NOMO-1 treated with DMSO at 0.1 percent for 48 hours (cell line): ENCODE measurements around the gene HECTD4.
"Not testable (repeated sequence)": the region's sequence is repeated elsewhere in the genome, so short reads cannot be mapped to it uniquely, and the experiment has no call there.

Source experiments
- DNase-seq: peaks from one replicate; lab custom pipeline; 2025; ENCODE audit not compliant: unreplicated experiment; lab: John Stamatoyannopoulos, UW

HECTD4 gene

GRCh38 chr12:112164011-112164660, 218.1 kb downstream of the HECTD4 start:
- DNase-seq, result no peak

DNA sequence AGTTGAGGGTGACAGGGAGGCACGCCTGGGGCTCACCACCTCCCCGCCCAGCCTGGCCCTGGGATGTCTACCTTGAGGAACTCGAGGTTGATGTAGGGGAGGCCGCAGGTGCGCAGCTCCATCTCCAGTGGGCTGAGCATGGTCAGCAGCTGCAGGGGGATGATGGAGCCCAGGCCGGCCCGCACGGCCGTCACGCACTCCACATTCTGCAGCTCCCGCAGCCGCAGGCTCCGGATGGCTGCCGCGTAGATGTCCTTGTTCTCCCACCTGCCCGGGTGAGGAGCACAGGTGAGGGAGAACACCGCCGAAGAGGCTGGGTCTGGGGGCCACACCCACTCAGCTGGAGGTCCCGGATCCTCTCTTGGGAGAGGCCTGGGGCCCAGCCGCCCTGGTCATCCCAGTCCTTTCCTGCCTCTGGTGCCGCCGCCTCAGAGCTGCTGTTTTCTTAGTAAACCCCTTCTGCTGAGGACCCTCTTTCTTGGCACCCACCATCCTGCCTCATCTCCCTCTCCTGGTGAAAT, 218.7 kb downstream of the HECTD4 start:
- no peak for DNase-seq

- no peak for DNase-seq
Observed at GRCh38 chr12:112163056-112163455, 219.2 kb downstream of the HECTD4 start.

DNA sequence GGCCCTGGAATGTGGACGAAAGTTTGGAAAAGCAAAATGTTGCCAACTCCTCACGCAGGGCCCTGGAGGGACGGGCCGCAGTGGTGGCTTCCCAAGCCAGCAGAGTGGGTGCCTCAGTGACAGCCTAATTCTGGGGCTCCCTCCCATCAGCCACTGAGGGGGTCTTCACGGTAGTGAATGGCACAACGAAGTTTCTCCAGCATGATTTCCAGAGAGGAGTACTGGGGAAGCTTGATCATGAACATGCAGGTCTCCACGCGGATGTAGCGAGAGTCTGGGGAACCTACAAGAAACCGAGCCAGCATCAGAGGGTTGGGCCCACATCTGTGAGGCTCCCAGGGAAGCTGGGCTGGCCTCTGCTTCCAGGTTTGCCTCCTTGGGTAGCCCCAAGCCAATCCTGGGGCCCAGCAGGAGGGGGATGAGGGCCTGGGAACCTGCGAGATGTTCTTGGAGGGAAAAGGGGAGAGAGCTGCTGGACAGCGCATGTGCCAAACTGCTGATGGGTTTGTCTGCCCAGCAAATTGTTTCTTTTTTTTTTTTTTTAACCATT, 219.9 kb downstream of the HECTD4 start:
- DNase-seq, result no peak

DNA sequence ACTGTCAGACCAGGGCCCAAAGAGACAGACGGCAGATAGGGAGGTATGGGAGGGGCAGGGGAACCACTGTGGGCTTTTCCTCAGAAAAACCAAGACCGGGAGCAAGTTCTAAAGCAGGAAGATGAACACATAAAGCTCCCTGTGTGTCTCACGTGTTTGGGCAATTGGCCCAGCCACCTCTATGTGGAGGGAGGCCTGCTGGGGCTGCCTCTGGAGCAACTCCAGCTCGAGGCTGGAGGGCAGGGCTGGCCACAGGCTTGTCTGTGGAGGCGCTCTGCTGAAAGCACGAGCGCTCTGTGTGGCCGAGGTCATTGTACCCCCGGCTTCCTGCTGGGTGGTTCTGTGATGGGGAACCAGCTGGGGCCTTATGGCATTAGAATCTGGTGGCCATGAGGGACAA, 220.5 kb downstream of the HECTD4 start:
- DNase-seq, result no peak

- no peak for DNase-seq
Observed at GRCh38 chr12:112160611-112161010, 221.6 kb downstream of the HECTD4 start.

GRCh38 chr12:112159146-112159541, 223.1 kb downstream of the HECTD4 start:
- DNase-seq, result no peak

DNA sequence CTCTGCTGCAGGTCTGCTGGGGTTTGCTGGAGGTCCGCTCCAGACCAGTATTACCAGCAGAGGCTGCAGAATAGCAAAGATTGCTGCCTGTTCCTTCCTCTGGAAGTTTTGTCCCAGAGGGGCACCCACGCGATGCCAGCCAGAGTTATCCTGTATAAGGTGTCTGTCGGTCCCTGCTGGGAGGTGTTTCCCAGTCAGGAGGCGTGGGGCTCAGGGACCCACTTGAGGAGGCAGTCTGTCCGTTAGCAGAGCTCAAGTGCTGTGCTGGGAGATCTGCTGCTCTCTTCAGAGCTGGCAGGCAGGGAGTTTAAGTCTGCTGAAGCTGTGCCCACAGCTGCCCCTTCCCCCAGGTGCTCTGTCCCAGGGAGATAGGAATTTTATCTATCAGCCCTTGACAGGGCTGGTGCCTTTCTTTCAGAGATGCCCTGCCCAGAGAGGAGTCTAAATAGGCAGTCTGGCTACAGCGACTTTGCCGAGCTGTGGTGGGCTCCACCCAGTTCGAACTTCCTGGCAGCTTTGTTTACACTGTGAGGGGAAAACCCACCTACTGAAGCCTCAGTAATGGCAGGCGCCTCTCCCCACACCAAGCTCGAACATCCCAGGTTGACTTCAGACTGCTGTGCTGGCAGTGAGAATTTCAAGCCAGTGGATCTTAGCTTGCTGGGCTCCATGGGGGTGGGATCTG, 223.6 kb downstream of the HECTD4 start:
- not testable (repeated sequence) for DNase-seq

DNA sequence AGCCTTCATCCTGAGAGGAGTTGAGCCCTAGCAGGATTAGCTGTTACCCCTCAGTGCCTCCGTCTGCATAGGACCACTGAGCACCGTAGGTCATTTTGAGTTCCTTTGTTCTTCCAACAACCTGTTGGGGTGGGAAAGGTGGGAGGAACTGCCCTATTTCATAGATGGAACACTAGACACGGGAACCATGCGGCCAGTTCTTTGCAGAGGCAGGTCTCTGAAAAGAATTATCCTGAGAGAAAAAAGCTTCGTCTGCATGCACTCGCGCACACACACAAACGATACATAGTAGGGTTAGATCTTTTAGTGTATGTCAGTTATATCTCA, 228.4 kb downstream of the HECTD4 start:
- DNase-seq, result no peak

DNA sequence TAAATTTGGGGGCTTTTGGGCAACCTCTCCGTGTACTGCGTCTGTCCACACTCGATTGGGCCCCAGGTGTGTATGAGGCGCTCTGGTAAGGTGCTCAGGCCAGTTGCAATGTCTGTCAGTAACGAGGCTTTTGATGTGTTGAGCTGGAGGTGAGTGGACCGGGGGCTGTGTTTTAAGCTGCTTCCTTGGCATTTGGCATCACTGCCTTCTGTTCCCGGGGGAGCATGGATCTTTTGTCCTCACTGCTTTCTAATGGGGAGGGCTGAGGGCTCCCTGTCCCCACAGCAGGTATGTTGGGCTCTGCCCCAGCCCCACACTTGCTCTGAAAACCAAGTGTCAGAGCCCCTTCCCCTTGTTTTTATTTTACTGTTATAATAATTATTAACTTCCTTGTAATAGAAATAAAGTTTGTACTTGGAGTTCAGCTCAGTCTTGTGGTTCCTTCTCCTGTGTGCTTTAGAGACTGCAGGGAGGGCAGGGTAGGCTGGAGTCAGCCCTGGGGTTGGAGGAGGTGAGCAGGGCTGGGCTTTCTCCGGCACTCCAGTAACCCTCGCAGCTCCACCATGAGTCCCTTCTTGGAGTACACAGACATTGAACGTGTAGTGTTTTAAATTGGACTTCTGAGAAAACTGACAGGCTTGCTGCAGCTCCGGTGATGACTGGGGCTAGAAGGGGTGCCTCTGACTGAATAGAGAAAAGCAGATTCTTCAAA, 228.9 kb downstream of the HECTD4 start:
- DNase-seq, result no peak

DNA sequence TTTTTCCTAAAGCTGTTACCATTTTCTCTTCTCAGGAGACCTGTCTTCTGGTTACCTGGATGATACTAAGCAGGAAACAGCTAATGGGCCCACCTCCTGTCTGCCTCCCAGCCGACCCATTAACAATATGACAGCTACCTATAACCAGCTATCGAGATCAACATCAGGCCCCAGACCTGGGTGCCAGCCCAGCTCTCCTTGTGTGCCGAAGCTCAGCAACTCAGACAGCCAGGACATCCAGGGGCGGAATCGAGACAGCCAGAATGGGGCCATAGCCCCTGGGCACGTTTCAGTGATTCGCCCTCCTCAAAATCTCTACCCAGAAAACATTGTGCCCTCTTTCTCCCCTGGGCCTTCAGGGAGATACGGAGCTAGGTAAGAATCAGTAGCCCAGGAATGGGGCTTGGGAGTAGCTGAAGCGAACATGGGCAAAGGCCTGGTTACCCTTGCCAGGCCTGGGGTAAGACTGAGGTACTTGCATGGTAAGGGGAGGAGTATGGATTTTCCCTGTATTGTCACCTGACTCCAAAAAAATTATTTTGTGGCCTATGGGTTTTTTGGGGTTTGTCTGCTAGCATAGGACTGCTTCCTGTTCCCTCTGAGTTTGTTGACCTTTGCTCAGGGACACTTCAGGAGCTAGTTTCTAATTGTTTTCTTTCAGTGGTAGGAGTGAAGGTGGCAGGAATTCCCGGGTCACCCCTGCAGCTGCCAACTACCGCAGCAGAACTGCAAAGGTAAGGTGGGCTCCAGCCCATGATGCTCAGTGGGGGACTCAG, 230.3 kb downstream of the HECTD4 start:
- no peak for DNase-seq

DNA sequence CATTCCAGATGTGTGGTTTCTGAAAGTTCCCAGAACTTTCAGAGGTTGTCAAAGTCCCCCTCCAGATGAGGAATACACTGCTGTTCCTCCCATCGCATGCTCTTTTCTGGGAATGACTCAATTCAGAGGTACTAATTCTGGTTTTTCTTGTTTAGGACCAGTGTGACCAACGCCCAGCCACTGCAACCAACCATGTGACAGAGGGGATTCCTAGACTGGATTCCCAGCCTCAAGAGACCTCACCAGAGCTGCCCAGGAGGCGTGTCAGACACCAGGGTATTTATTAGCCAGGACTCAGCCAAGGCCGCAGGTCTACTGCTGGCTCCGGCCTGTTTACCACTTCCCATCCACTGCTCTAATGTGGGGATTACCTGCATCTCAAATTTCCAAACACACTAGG, 232.6 kb downstream of the HECTD4 start:
- no peak for DNase-seq

- DNase-seq, result no peak
Observed at GRCh38 chr12:112148031-112148513, 234.2 kb downstream of the HECTD4 start.

DNA sequence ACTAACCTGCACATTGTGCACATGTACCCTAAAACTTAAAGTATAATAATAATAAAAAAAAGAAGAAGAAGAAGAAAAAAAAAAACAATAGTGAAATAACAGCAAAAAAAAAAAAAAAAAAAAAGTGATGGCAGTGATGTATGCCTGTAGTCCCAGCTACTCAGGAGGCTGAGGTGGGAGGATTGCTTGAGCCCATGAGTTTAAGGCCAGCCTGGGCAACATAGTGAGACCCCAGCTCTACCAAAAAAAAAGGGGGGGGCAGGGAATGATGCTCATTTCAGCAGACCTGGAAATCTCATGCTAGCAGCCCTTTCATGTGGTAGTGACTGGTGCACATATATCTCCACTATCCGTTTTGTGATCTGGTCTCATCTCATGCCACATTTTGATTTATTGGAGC, 236.1 kb downstream of the HECTD4 start:
- no peak for DNase-seq

GRCh38 chr12:112140728-112141127, 241.5 kb downstream of the HECTD4 start:
- DNase-seq, result peak; percentile 97

DNA sequence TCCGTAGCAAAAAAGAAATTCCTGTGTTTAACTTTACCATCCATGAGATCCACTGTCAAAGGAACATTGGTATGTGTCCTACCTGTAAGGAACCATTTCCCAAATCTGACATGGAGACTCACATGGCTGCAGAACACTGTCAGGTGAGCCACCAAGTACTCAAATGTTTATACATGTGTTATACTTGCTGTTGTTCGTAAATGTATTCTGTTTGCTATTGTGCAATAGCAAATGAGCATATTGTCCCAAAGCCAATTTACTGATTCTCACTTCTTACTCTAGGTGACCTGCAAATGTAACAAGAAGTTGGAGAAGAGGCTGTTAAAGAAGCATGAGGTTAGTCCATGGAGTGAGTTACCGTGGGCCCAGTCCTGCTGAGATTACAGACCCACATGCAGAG, 247.5 kb downstream of the HECTD4 start:
- DNase-seq, result no peak

DNA sequence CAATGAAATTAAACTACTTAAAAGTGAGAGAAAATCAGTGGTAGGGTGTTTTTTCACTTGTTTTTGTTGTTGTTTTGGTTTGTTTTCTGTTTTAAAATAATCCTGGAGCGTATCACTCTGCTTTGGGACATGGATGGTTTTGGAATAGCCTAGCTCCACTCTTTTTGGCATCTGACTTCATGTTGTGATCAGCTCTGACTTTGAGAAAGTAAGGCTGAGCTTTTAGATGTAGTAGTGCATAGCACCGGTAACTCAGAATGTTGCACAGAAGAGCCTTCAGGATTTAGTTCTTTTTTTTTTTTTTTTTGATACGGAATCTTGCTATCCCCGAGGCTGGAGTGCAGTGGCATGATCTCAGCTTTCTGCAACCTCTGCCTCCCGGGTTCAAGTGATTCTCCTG, 248.8 kb downstream of the HECTD4 start:
- DNase-seq, result no peak

DNA sequence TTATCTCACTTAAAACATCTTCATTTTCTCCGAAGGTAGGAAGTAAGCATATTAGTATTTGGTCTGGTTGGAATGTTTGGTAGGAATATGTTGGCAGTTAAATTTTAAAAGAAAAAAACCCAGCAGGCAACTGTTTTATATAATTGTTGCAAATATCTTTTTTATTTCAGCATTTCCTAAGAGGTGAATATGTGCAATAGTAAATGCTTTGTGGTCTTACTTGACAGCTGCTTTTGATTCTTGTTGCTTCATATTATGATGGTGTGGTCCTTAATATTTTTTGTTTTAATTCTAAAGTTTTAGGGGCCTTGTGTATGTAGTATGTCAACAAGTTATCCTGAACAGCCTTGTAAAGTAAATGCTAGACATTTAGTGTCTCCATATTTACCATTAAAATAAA, 250.5 kb downstream of the HECTD4 start:
- DNase-seq, result no peak

DNA sequence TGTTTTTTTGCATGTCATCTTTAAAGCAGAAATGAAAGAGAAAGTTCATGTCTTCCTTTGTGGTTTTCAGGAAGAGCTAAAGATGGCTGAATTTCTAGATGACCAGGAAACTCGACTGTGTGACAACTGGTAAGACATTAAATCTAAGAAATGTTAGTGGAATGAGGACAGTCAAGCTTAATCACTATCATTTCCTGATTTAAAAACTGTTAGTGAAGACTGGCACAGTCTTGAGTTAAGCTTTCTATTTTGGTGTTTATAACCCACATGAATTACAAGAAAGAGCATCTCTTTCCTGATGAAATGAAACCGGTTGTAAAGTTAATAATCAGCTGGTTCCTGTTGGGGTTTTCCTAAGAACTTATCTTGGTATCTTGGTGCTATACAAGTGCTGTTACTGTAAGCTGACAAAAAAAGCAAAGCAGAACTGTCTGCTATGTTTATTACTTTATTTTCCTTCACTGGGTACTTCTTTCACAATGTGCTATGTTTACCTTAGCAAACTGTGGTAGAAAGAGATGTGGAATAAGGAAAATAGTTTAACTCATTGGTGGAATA, 251.7 kb downstream of the HECTD4 start:
- DNase-seq, result peak; percentile 93

GRCh38 chr12:112126911-112127310, 255.3 kb downstream of the HECTD4 start:
- no peak for DNase-seq

GRCh38 chr12:112126000-112126438, 256.2 kb downstream of the HECTD4 start:
- no peak for DNase-seq
